ENCODE measurements around the gene TMEM39B. TPM values are rescaled to one million over a fixed set of nuclear protein-coding genes. Genes with fewer than 3 reads are reported as not detected.
"Not testable (repeated sequence)": the region's sequence is repeated elsewhere in the genome, so short reads cannot be mapped to it uniquely, and the experiment has no call there.

TMEM39B gene
- total RNA-seq, 1 donor from 2014 or later, result 13.3 TPM

- Histone ChIP-seq H3K4me3 (ENCODE audit: insufficient read depth, low read depth, low read length) (no peak overlapping the region), H3K9me3 (ENCODE audit: insufficient read depth, low read depth, low read length) (no peaks in the 10 kb centered on the region), H3K79me2 (ENCODE audit: insufficient read depth, low read length) (no peaks in the 10 kb centered on the region), H3K4me2 (ENCODE audit: low read length) (peak overlapping the region; percentile 77), H3K9ac (ENCODE audit: low read length) (peak overlapping the region; percentile 70), H4K20me1 (ENCODE audit: insufficient read depth, low read length) (peaks cover 39% of the 10 kb centered on the region), H2AFZ (ENCODE audit: low read depth, low read length) (no peak overlapping the region), H3K27me3 (ENCODE audit: insufficient read depth, low read length) (no peaks in the 10 kb centered on the region), H3K27ac (ENCODE audit: low read depth, low read length) (peak overlapping the region; percentile 84), H3K36me3 (ENCODE audit: insufficient read depth, low read length) (peaks cover 36% of the 10 kb centered on the region), H3K4me1 (ENCODE audit: insufficient read depth, low read length) (peaks cover 26% of the 10 kb centered on the region)
- no peaks in the 10 kb centered on the region for H3K9me3 Mint-ChIP-seq (ENCODE audit: unreplicated experiment)
- H3K27me3 Mint-ChIP-seq (ENCODE audit: low read depth, unreplicated experiment), result no peaks in the 10 kb centered on the region
- H3K4me1 Mint-ChIP-seq (ENCODE audit: low read depth, unreplicated experiment), result peaks cover 24% of the 10 kb centered on the region
- H3K36me3 Mint-ChIP-seq (ENCODE audit: low read depth, unreplicated experiment), result peaks cover 31% of the 10 kb centered on the region
- H3K4me3 Mint-ChIP-seq (ENCODE audit: unreplicated experiment), result no peak overlapping the region
- peak overlapping the region; percentile 92 for H3K27ac Mint-ChIP-seq (ENCODE audit: unreplicated experiment)
- TF ChIP-seq, protein P1, sequence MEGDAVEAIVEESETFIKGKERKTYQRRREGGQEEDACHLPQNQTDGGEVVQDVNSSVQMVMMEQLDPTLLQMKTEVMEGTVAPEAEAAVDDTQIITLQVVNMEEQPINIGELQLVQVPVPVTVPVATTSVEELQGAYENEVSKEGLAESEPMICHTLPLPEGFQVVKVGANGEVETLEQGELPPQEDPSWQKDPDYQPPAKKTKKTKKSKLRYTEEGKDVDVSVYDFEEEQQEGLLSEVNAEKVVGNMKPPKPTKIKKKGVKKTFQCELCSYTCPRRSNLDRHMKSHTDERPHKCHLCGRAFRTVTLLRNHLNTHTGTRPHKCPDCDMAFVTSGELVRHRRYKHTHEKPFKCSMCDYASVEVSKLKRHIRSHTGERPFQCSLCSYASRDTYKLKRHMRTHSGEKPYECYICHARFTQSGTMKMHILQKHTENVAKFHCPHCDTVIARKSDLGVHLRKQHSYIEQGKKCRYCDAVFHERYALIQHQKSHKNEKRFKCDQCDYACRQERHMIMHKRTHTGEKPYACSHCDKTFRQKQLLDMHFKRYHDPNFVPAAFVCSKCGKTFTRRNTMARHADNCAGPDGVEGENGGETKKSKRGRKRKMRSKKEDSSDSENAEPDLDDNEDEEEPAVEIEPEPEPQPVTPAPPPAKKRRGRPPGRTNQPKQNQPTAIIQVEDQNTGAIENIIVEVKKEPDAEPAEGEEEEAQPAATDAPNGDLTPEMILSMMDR (IDR thresholded peaks at IDR 0.05; ENCODE audit: insufficient read depth, low read depth, low read length), result no peak
- TF ChIP-seq EZH2 (IDR thresholded peaks at IDR 0.05; ENCODE audit: insufficient read depth, low read length), result no peak
- DNase-seq (ENCODE audit: low read depth) (peak; percentile 23), FAIRE-seq (no peak)
Measured at GRCh38 chr1:32062867-32063230, 9.9 kb upstream of the TMEM39B start.

GRCh38 chr1:32063261-32063681, 9.5 kb upstream of the TMEM39B start:
- H3K9me3 ChIP-seq (ENCODE audit: insufficient read depth, low read depth, low read length), result no peaks in the 10 kb centered on the region
- no peaks in the 10 kb centered on the region for H3K79me2 ChIP-seq (ENCODE audit: insufficient read depth, low read length)
- TF ChIP-seq, protein P1 (IDR thresholded peaks at IDR 0.05; ENCODE audit: insufficient read depth, low read depth, low read length), result peak; percentile 51
- no peak for TF ChIP-seq EZH2 (IDR thresholded peaks at IDR 0.05; ENCODE audit: insufficient read depth, low read length)
- peak overlapping the region; percentile 84 for H3K27ac ChIP-seq (ENCODE audit: low read depth, low read length)
- no peak overlapping the region for H3K4me3 ChIP-seq (ENCODE audit: insufficient read depth, low read depth, low read length)
- no peaks in the 10 kb centered on the region for H3K27me3 Mint-ChIP-seq (ENCODE audit: low read depth, unreplicated experiment)
- FAIRE-seq (peak; percentile 73), DNase-seq (ENCODE audit: low read depth) (peak; percentile 52)
- H3K9me3 Mint-ChIP-seq (ENCODE audit: unreplicated experiment), result no peaks in the 10 kb centered on the region
- H3K36me3 Mint-ChIP-seq (ENCODE audit: low read depth, unreplicated experiment), result peaks cover 27% of the 10 kb centered on the region
- H3K4me3 Mint-ChIP-seq (ENCODE audit: unreplicated experiment), result peak overlapping the region; percentile 47
- H2AFZ ChIP-seq (ENCODE audit: low read depth, low read length), result no peak overlapping the region
- peaks cover 24% of the 10 kb centered on the region for H3K4me1 Mint-ChIP-seq (ENCODE audit: low read depth, unreplicated experiment)
- H3K4me2 ChIP-seq (ENCODE audit: low read length), result peak overlapping the region; percentile 77
- peak overlapping the region; percentile 70 for H3K9ac ChIP-seq (ENCODE audit: low read length)
- no peaks in the 10 kb centered on the region for H3K27me3 ChIP-seq (ENCODE audit: insufficient read depth, low read length)
- peaks cover 35% of the 10 kb centered on the region for H4K20me1 ChIP-seq (ENCODE audit: insufficient read depth, low read length)
- peaks cover 29% of the 10 kb centered on the region for H3K4me1 ChIP-seq (ENCODE audit: insufficient read depth, low read length)
- peak overlapping the region; percentile 92 for H3K27ac Mint-ChIP-seq (ENCODE audit: unreplicated experiment)
- peaks cover 32% of the 10 kb centered on the region for H3K36me3 ChIP-seq (ENCODE audit: insufficient read depth, low read length)

DNA sequence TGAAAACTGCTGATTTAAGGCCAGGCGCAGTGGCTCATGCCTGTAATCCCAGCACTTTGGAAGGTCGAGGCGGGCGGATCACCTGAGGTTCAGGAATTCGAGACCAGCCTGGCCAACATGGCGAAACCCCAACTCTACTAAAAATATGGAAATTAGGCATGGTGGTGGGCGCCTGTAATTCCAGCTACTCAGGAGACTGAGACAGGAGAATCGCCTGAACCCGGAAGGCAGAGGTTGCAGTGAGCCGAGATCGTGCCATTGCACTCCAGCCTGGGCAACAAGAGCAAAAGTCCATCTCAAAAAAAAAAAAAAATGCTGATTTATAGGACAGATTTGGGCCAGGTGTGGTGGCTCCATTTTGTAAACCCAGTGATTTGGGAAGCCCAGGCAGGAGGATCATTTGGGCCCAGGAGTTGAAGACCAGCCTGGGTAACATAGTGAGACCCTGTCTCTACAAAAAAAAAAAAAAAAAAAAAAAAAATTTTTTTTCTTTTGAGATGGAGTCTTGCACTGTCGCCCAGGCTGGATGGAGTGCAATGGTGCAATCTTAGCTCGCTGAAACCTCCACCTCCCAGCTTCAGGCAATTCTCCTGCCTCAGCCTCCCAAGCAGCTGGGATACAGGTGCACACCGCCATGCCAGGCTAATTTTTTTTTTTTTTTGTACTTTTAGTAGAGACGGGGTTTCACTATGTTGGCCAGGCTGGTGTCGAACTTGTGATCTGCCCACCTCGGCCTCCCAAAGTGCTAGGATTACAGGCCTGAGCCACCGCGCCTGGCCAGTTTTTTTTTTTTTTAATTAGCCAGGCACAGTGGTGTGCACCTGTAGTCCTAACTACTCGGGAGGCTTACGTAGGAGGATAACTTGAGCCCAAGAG, 6.9 kb upstream of the TMEM39B start:
- H3K4me1 Mint-ChIP-seq (ENCODE audit: low read depth, unreplicated experiment), result peaks cover 39% of the 10 kb centered on the region

More for the DNA sequence above, 6.9 kb upstream of the TMEM39B start:
- peaks cover 17% of the 10 kb centered on the region for H4K20me1 ChIP-seq (ENCODE audit: insufficient read depth, low read length)
- not testable (repeated sequence) for H3K9ac ChIP-seq (ENCODE audit: low read length); H3K27me3 Mint-ChIP-seq (ENCODE audit: low read depth, unreplicated experiment); H3K79me2 ChIP-seq (ENCODE audit: insufficient read depth, low read length); FAIRE-seq; H3K9me3 Mint-ChIP-seq (ENCODE audit: unreplicated experiment); H2AFZ ChIP-seq (ENCODE audit: low read depth, low read length); H3K27ac Mint-ChIP-seq (ENCODE audit: unreplicated experiment); H3K27me3 ChIP-seq (ENCODE audit: insufficient read depth, low read length); H3K4me3 Mint-ChIP-seq (ENCODE audit: unreplicated experiment); H3K4me3 ChIP-seq (ENCODE audit: insufficient read depth, low read depth, low read length); H3K9me3 ChIP-seq (ENCODE audit: insufficient read depth, low read depth, low read length); H3K36me3 ChIP-seq (ENCODE audit: insufficient read depth, low read length); DNase-seq (ENCODE audit: low read depth); H3K27ac ChIP-seq (ENCODE audit: low read depth, low read length)
- peaks cover 33% of the 10 kb centered on the region for H3K4me1 ChIP-seq (ENCODE audit: insufficient read depth, low read length)
- peaks cover 14% of the 10 kb centered on the region for H3K36me3 Mint-ChIP-seq (ENCODE audit: low read depth, unreplicated experiment)
- peak overlapping the region; percentile 53 for H3K4me2 ChIP-seq (ENCODE audit: low read length)
